NB4 (cell line): ENCODE results near the gene ABI3.

Experiments
- DNase-seq: peaks from one replicate; pipeline ENCODE4 v3.0.0; 2010; ENCODE audit warnings: low read depth
- H3K4me3 ChIP-seq: one replicate; pipeline ENCODE4 v1.5.1; 2011; ENCODE audit warnings: mild to moderate bottlenecking, low read depth, low read length, moderate library complexity
- MYC ChIP-seq: IDR thresholded peaks from 2 replicates; pipeline ENCODE4 v1.6.1; 2011; ENCODE audit warnings: low read depth, low read length
- POLR2A ChIP-seq: IDR thresholded peaks from 2 replicates; pipeline ENCODE4 v1.6.1; 2011; ENCODE audit warnings: mild to moderate bottlenecking; ENCODE audit not compliant: insufficient read length; ENCODE audit errors: extremely low read depth
- TF ChIP-seq, protein P1 (sequence below): IDR thresholded peaks from 2 replicates; pipeline ENCODE4 v1.6.1; 2011; ENCODE audit warnings: low read depth, low read length
- TF ChIP-seq, protein P2 (sequence below): IDR thresholded peaks from one replicate; pipeline ENCODE4 v1.5.1; 2012; ENCODE audit warnings: low read depth, low read length

ABI3 gene

DNA sequence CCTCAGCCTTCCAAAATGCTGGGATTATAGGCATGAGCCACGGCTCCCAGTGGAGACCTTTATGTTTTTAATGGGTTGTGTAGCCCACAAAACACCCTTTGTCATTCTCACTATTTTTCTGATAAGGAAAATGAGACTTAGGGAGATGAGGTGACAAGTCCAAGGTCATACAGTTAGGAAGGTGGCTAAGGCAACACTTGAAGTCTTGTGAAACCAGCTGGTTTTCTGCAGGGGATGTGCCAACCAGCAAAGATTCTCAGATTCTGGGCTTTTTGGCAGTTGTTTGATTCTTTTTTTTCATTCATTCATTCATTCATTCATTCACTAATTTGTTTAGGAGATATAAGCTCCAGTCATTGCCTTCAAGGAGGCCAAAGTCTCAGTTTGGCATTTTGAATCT is 30.1 kb downstream of the ABI3 start:
- H3K4me3 ChIP-seq: no peak overlapping the region
- no peak for DNase-seq
- TF ChIP-seq MYC (no peak), POLR2A (no peak)
- TF ChIP-seq, protein P1, sequence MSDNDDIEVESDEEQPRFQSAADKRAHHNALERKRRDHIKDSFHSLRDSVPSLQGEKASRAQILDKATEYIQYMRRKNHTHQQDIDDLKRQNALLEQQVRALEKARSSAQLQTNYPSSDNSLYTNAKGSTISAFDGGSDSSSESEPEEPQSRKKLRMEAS: no peak
- TF ChIP-seq, protein P2, sequence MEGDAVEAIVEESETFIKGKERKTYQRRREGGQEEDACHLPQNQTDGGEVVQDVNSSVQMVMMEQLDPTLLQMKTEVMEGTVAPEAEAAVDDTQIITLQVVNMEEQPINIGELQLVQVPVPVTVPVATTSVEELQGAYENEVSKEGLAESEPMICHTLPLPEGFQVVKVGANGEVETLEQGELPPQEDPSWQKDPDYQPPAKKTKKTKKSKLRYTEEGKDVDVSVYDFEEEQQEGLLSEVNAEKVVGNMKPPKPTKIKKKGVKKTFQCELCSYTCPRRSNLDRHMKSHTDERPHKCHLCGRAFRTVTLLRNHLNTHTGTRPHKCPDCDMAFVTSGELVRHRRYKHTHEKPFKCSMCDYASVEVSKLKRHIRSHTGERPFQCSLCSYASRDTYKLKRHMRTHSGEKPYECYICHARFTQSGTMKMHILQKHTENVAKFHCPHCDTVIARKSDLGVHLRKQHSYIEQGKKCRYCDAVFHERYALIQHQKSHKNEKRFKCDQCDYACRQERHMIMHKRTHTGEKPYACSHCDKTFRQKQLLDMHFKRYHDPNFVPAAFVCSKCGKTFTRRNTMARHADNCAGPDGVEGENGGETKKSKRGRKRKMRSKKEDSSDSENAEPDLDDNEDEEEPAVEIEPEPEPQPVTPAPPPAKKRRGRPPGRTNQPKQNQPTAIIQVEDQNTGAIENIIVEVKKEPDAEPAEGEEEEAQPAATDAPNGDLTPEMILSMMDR: no peak

DNA sequence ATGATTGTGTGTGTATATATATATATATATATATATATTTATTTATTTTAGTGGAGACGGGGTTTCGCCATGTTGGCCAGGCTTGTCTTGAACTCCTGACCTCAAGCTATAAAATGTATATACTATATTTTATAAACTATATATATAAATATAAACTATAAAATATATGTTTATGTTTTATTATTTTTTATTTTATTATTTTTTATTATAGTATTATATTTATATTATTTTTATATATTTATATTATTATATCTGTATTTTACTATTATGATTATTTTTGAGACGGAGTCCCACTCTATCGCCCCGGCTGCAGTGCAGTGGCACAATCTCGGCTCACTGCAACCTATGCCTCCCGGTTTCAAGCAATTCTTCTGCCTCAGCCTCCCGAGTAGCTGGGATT is 30.5 kb downstream of the ABI3 start:
- TF ChIP-seq, protein P2: no peak
- TF ChIP-seq MYC (no peak), POLR2A (no peak)
- TF ChIP-seq, protein P1: no peak
- DNase-seq: no peak
- H3K4me3 ChIP-seq: no peak overlapping the region

DNA sequence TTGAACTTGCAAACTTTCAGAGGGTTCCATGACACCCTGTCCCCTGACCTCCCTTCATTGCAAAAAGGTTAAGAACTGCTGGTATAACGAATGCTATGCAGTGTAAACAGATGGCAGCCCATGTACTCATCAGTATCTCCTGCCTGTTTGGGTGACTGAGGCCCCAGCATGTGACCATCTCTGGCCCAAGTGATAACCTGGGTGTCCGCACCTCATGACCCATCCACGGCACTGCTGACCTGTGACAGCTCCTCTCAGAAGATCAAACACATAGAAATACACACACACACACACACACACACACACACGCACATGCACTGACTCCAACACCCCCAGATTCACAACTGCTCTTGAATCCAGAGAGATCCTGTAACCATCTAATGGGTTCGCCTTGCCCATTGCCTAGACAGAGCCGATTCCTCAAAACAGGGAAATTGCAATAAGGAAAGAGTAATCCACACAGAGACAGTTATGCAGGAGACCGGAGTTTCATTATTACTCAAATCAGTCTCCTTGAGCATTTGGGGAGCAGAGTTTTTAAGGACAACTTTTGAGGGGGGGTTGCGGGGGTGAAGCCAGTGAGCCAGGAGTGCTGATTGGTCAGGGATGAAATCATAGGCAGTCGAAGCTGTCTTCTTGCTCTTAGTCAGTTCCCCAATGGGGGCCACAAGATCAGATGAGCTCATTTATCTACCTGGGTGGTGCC is 31.3 kb downstream of the ABI3 start:
- no peak for TF ChIP-seq POLR2A
- no peak for TF ChIP-seq MYC
- TF ChIP-seq, protein P2: no peak
- TF ChIP-seq, protein P1: no peak
- DNase-seq: no peak
- H3K4me3 ChIP-seq: no peak overlapping the region

DNA sequence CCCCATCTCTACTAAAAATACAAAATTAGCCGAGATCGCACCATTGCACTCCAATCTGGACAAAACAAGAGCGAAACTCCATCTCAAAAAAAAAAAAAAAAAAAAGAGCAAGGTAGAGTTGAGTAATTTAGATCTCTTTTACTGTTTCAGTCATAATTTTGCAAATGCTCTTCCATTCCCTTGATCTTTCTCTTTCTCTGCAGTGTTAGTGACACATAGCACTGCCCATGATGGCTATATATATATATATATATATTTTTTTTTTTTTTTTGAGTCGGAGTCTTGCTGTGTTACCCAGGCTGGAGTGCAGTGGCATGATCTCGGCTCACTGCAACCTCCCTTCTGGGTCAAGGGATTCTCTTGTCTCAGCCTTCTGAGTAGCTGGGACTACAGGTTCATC is 32.3 kb downstream of the ABI3 start:
- TF ChIP-seq, protein P1: no peak
- TF ChIP-seq MYC: no peak
- TF ChIP-seq, protein P2: no peak
- no peak for TF ChIP-seq POLR2A
- no peak for DNase-seq

DNA sequence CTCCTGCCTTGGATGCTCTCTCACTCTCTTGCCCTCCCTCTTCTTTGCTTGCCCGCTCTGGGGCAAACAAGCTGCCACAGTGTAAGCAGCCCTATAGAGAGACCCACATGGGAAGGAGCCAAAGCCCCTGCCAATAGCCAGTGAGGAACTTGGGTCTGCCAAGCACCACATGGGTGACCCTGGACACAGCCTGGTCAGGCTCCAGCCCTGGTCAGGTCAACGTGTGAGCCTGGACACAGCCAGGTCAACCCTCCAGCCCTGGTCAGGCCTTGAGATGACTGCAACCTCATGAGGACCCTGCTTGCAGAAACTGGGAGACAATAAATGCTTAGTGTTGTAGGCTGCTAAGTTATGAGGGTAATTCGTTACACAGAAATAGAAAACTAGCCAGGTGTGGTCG is 34.3 kb downstream of the ABI3 start:
- TF ChIP-seq, protein P1: no peak
- TF ChIP-seq MYC (no peak), POLR2A (no peak)
- TF ChIP-seq, protein P2: no peak
- no peak for DNase-seq
- no peak overlapping the region for H3K4me3 ChIP-seq

More for the DNA sequence above, 32.3 kb downstream of the ABI3 start:
- H3K4me3 ChIP-seq: no peak overlapping the region
